ENCODE data around the gene LLGL2.
"Not testable (repeated sequence)": the region's sequence is repeated elsewhere in the genome, so short reads cannot be mapped to it uniquely, and the experiment has no call there.

Gene LLGL2

GRCh38 chr17:75507733-75508719 lies 17.5 kb upstream of the LLGL2 start:
- DNase-seq: no peak

- no peak for DNase-seq
Observed at GRCh38 chr17:75508931-75509361, 16.6 kb upstream of the LLGL2 start.

GRCh38 chr17:75509528-75510258 lies 15.8 kb upstream of the LLGL2 start:
- DNase-seq: no peak

- DNase-seq: no peak
Observed at GRCh38 chr17:75511270-75511609, 14.3 kb upstream of the LLGL2 start.

- no peak for DNase-seq
Observed at GRCh38 chr17:75511610-75512575, 13.6 kb upstream of the LLGL2 start.

- no peak for DNase-seq
Observed at GRCh38 chr17:75512926-75513640, 12.4 kb upstream of the LLGL2 start.

GRCh38 chr17:75513641-75514000 lies 11.9 kb upstream of the LLGL2 start:
- DNase-seq: no peak

DNA sequence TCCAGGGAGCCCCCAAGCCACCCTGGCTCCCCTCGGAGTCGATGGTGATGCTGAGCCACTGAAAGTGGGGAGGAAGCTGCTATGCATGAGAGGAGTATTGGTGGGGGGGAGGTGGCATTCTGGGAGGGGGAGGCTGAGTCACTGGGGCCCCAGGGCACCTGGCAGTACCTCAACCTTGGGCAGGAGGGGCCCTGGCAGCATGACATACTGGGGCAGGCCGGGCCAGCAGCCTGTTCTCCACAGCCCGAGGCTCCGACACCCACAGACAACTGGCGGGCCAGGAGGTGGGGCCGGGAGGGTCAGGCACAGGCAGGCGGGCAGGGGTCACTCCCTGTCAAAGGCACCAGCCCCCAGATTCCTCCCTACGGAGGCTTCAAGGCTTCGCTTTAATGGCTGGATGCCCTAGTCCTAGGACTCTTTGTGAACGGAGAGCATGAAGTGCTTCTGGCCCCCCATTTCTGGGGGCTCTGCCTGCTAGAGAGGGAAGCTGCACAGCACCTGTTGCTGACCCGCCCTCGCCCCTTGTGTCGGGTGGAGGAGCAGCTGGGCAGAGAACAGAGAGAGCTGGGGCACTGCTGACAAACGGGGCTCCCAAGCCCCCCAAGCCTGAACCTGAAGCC lies 11.1 kb upstream of the LLGL2 start:
- no peak for DNase-seq

GRCh38 chr17:75514919-75515495 lies 10.5 kb upstream of the LLGL2 start:
- DNase-seq: no peak

- DNase-seq: peak; percentile 74 to 79
Observed at GRCh38 chr17:75515496-75516254, 9.8 kb upstream of the LLGL2 start, which contains the start of gene CASKIN2. Gene CASKIN2 (minus strand): TSS chr17:75515537. CDS start chr17:75513804, 1,733 bp downstream.

- peak; percentile 94 for DNase-seq
Observed at GRCh38 chr17:75516255-75516618, 9.3 kb upstream of the LLGL2 start, which contains the start of gene TSEN54. Gene TSEN54 (plus strand): TSS chr17:75516528. CDS start chr17:75516561, 33 bp downstream.

- DNase-seq: no peak
Observed at GRCh38 chr17:75516619-75517296, 8.7 kb upstream of the LLGL2 start.

DNA sequence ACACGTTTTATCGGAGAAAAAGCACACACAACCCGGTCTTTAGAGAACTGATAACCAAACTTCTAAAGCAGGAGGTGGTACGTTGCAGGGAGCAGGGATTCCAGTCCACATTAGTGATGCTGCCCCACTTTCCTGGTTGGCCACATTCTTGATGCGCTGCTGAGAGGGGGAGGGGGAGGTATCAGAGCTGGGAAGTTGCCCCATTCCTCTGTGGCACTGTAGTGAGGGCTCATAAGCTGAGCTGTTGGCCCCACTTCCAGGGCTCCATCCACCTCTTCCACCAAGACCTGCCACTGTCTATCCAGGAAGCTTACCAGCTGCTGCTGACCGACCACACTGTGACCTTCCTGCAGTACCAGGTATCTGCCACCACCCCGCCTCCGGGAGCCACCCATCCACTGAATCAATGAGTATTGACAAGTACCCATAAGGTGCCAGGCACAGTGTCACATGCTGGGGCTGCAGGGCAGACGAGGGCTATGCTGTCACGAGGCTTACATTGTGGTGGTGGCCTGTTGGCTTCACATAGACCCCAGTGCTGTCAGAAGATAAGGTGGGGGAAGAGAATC lies 8.1 kb upstream of the LLGL2 start:
- peak; percentile 18 to 30 for DNase-seq

GRCh38 chr17:75518201-75518600 lies 7.3 kb upstream of the LLGL2 start:
- peak; percentile 61 to 67 for DNase-seq

GRCh38 chr17:75518983-75519537 lies 6.4 kb upstream of the LLGL2 start:
- DNase-seq: no peak

DNA sequence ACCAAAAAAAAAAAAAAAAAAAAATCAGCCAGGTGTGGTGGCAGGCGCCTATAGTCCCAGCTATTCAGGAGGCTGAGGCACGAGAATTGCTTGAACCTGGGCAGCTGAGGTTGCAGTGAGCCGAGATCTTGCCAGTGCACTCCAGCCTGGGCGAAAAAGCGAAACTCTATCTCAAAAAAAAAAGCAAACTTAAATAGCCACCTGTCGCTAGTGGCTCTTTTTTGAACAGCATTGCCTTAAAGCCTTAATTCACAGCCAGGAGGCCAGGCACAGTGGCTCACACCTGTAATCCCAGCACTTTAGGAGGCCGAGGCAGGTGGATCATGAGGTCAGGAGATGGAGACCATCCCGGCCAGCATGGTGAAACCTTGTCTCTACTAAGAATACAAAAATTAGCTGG lies 5.1 kb upstream of the LLGL2 start:
- DNase-seq: not testable (repeated sequence)

DNA sequence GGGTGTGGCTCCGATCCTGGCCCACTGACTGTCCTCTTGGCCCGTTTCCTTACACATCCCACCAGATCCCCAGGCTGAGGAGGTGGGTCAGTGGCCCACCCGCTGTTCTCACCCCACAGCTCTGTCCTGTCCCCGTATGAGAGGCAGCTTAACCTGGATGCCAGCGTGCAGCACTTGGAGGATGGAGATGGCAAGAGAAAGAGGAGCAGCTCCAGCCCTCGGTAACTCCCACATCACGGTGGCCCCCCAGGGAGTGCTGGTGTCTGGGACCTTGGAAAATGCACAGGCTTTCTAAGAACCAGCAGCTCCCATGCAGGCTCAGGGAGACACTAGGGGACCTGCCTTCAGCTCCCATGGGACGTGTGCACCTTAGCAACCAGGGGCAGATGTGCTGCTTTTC lies 4.2 kb upstream of the LLGL2 start:
- DNase-seq: no peak

DNA sequence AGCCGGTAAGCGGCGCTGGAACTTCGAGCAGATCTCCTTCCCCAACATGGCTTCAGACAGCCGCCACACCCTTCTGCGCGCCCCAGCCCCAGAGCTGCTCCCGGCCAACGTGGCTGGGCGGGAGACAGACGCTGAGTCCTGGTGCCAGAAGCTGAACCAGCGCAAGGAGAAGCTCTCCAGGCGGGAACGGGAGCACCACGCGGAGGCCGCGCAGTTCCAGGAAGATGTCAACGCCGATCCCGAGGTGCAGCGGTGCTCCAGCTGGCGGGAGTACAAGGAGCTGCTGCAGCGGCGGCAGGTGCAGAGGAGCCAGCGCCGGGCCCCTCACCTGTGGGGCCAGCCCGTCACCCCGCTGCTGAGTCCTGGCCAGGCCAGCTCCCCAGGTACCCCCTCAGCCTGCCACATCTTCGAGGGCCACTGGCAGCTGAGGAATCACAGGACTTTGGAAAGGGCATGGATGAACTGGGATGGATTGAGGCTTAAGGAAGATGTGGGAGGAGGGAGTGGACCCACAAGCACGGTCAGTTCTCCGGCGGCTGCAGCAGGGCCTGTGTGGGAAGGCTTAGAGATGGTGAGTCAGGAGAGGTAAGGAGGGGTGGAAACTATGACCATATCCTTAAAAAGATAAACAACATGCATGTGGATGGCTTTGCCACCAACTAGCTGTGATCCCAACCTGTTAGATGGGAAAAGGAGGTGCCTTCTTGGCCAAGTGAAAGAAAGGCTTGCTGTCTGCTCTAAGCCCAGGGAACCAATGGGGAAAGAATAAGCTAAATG lies 3.4 kb upstream of the LLGL2 start:
- no peak for DNase-seq
